ENCODE measurements around the gene SUGCT. TPM values are rescaled to one million over a fixed set of nuclear protein-coding genes. Genes with fewer than 3 reads are reported as not detected.

SUGCT gene
- polyA plus RNA-seq, 1 donor = 18.8 TPM

DNA sequence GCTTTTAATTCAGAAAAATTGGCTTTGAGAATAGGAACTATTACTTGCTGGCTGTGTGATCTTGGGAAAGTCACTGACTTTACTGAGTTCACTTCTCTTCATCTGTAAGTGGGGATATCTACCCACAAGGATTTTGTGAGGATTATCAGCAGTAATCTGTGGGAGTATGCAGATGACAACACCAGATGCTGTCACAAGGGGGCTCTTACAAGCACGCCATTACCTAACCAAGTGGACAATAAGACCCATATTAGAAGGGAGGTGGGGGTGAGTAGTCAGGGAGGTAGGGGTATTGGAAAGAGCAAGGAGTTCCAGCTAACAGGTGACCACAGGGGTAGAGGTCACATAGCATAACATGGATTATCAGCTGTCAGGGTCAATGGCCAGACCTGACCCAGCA is 569.4 kb downstream of the SUGCT start:
- no CpG with 5 or more reads among the region's 1 CpG for WGBS (ENCODE audit: insufficient coverage, low lambda C conversion rate)
- H3K36me3 ChIP-seq (ENCODE audit: control insufficient read depth, insufficient read depth, low read length) = no peaks in the 10 kb centered on the region
- no peak for DNase-seq
- H3K4me1 ChIP-seq (ENCODE audit: control insufficient read depth, insufficient read depth, low read length) = no peaks in the 10 kb centered on the region
- H3K27ac ChIP-seq (ENCODE audit: low read length) = no peak overlapping the region
- H3K27me3 ChIP-seq (ENCODE audit: control insufficient read depth, insufficient read depth, low read length) = no peaks in the 10 kb centered on the region
- H3K9me3 ChIP-seq (ENCODE audit: control insufficient read depth, low read depth, low read length) = no peaks in the 10 kb centered on the region
- H3K4me3 ChIP-seq (ENCODE audit: low read length) = no peak overlapping the region

DNA sequence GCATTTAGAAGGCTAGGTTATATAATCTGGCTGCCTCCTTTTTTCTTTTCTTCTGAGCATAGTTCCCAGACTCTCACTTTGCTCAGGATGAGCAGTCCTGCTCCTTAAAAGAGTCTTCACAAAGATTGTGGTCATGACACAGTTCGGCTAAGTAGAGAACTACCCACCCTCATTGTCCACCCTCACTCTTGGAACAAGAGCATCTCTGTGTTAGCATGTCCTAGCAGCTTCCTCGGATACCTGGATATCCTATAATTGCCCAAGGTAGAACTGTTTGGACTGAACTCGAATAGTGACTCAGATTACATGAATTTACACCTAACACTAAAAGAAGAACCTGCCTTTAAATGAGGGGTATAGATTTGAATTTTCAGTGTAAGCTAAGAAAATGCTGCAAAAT is 572.0 kb downstream of the SUGCT start:
- H3K4me3 ChIP-seq (ENCODE audit: low read length) = no peak overlapping the region
- no peaks in the 10 kb centered on the region for H3K9me3 ChIP-seq (ENCODE audit: control insufficient read depth, low read depth, low read length)
- H3K27me3 ChIP-seq (ENCODE audit: control insufficient read depth, insufficient read depth, low read length) = no peaks in the 10 kb centered on the region
- no peaks in the 10 kb centered on the region for H3K4me1 ChIP-seq (ENCODE audit: control insufficient read depth, insufficient read depth, low read length)
- DNase-seq = no peak
- WGBS (ENCODE audit: insufficient coverage, low lambda C conversion rate) = no CpG with 5 or more reads among the region's 3 CpGs
- H3K27ac ChIP-seq (ENCODE audit: low read length) = no peak overlapping the region
- H3K36me3 ChIP-seq (ENCODE audit: control insufficient read depth, insufficient read depth, low read length) = no peaks in the 10 kb centered on the region

DNA sequence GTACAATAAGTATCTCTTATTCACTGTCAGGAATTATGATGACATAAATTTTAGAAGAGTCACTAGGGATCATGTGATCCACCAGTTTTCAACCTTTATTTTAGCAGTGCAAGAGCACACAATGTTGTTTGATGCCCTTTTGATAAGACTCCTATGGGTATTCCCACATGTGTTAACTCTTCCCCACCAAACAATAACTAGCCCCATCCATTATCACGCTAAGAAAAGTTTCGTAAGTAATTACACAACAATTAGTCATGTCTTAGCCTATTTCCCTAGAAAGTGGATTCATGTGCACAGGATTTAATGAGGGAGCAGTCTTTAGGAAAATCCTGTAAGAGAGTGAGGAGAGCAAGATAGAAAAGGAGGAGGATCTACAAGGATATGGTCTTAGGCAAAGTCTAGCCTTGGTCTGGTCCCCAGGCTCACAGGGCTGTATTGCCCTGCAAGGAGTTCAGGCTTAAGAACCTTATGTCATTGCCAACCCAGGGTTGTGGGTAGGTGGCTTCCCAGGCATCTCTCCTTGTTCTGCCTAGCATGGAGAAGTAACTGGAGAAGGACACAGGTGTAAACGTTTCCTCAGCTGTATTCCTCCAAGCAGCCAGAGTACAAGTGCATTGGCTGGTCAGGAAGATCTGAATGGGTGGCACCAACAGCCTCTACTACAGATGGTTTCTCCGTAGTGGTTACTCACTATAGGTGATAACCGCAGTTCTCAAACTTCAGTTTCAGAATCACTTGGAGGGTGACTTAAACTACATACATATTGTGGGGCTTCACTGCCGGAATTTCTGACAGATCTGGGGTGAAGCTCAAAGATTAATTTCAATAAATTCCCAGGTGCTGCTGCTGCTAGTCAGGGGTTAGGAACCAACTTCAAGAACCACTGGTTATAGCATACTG is 574.5 kb downstream of the SUGCT start:
- Histone ChIP-seq H3K27me3 (ENCODE audit: control insufficient read depth, insufficient read depth, low read length) (no peaks in the 10 kb centered on the region), H3K36me3 (ENCODE audit: control insufficient read depth, insufficient read depth, low read length) (no peaks in the 10 kb centered on the region), H3K27ac (ENCODE audit: low read length) (no peak overlapping the region), H3K4me3 (ENCODE audit: low read length) (no peak overlapping the region), H3K9me3 (ENCODE audit: control insufficient read depth, low read depth, low read length) (no peaks in the 10 kb centered on the region), H3K4me1 (ENCODE audit: control insufficient read depth, insufficient read depth, low read length) (no peaks in the 10 kb centered on the region)
- 100% methylated on average over 1 of the region's 6 CpGs for WGBS (ENCODE audit: insufficient coverage, low lambda C conversion rate)
- no peak for DNase-seq

DNA sequence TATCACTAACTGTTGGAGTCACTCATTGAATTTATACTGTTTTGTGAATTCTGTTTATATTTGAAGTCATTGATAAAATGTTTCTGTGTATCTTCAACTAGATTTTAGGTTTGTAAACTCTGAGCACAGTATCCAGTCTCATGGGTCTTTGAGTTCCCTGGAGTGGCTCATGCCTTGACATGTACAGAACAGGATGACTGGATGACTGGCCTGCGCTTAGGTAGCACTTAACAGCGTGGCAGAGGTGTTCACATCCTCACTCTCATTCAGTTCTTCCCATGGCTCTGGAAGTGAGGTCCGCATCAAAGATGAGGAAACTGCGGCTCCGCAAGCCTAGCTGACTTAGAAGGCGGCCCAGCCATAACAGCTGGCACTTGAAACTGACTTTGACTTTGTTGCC is 576.9 kb downstream of the SUGCT start:
- no peak overlapping the region for H3K27ac ChIP-seq (ENCODE audit: low read length)
- H3K9me3 ChIP-seq (ENCODE audit: control insufficient read depth, low read depth, low read length) = no peaks in the 10 kb centered on the region
- H3K4me3 ChIP-seq (ENCODE audit: low read length) = no peak overlapping the region
- WGBS (ENCODE audit: insufficient coverage, low lambda C conversion rate) = no CpG with 5 or more reads among the region's 6 CpGs
- no peak for DNase-seq
- H3K27me3 ChIP-seq (ENCODE audit: control insufficient read depth, insufficient read depth, low read length) = no peaks in the 10 kb centered on the region
- H3K4me1 ChIP-seq (ENCODE audit: control insufficient read depth, insufficient read depth, low read length) = no peaks in the 10 kb centered on the region
- H3K36me3 ChIP-seq (ENCODE audit: control insufficient read depth, insufficient read depth, low read length) = no peaks in the 10 kb centered on the region

DNA sequence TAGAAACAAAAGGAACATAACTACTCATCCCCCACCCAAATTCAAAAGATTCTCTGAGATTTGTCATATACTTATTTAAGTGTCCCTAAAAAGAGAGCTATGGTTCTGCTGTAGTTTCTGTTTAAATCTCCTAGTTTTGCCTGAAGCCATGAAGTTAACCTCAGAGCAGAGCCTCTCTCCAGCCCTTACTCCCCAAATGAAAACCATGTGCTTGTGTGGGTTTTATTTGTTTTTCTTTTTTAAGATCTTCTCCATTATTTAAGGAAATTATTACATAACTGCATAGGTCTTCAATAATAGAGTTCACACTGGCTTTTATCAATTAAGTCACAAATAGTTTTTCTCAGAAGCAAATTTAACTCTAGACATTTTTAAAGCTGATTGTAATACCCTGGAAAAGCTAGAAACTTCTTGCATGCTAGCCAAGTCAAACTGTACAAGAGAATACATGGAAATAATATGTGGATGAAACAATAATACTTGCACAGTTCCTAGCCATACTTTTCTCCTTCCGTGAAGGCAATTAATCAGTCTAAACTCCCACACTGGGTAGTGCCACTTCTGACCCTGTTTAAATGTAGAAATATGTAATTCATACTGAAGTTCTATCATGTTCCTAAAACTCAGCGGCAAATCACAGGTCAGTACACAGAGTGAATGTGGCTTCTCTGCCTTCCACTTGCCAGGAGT is 579.7 kb downstream of the SUGCT start:
- Histone ChIP-seq H3K9me3 (ENCODE audit: control insufficient read depth, low read depth, low read length) (no peaks in the 10 kb centered on the region), H3K27me3 (ENCODE audit: control insufficient read depth, insufficient read depth, low read length) (no peaks in the 10 kb centered on the region), H3K4me1 (ENCODE audit: control insufficient read depth, insufficient read depth, low read length) (no peaks in the 10 kb centered on the region), H3K4me3 (ENCODE audit: low read length) (no peak overlapping the region), H3K27ac (ENCODE audit: low read length) (no peak overlapping the region), H3K36me3 (ENCODE audit: control insufficient read depth, insufficient read depth, low read length) (no peaks in the 10 kb centered on the region)
- no peak for DNase-seq
- no CpG with 5 or more reads among the region's 2 CpGs for WGBS (ENCODE audit: insufficient coverage, low lambda C conversion rate)

DNA sequence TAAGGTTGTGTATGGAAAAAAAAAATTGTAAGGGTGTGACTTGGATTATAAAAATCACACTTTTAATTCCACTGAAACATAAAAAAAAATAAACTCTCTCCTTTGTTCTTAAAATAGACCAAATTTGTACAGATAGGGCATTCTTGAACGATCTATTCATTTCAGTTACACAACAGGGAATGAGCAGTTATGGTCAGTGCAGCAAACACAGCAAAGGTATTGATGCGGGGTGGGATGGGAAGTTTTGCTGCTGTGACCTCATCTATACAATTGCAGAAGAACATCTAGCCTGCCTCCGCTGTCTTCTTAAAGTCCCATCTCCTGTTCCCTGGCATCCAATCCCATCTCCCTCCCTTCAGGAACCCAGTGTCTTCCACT is 580.2 kb downstream of the SUGCT start:
- no CpG with 5 or more reads among the region's 3 CpGs for WGBS (ENCODE audit: insufficient coverage, low lambda C conversion rate)
- Histone ChIP-seq H3K27me3 (ENCODE audit: control insufficient read depth, insufficient read depth, low read length) (no peaks in the 10 kb centered on the region), H3K9me3 (ENCODE audit: control insufficient read depth, low read depth, low read length) (no peaks in the 10 kb centered on the region), H3K4me3 (ENCODE audit: low read length) (no peak overlapping the region), H3K4me1 (ENCODE audit: control insufficient read depth, insufficient read depth, low read length) (no peaks in the 10 kb centered on the region), H3K27ac (ENCODE audit: low read length) (no peak overlapping the region), H3K36me3 (ENCODE audit: control insufficient read depth, insufficient read depth, low read length) (no peaks in the 10 kb centered on the region)
- DNase-seq = no peak

DNA sequence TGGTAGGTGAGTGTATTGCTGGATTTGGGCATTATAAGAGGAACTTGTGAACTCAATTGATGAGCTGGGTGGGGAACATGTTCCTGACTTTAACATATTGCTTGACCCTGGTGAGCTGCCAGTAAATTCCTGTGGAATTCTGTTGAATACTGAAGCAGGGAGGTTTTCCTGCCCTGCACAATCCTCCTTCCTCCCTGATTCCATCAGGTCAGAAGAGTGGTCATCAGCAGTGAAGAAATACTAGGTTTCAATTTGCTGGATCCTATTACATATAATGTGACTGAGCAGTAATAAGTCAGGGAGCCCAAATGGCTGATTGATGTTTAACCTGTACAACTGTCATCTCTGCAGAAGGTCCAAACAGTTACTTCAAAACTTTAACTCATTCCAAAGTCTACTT is 581.2 kb downstream of the SUGCT start:
- no peaks in the 10 kb centered on the region for H3K9me3 ChIP-seq (ENCODE audit: control insufficient read depth, low read depth, low read length)
- H3K27ac ChIP-seq (ENCODE audit: low read length) = no peak overlapping the region
- no peak overlapping the region for H3K4me3 ChIP-seq (ENCODE audit: low read length)
- no peaks in the 10 kb centered on the region for H3K4me1 ChIP-seq (ENCODE audit: control insufficient read depth, insufficient read depth, low read length)
- no peak for DNase-seq
- no peaks in the 10 kb centered on the region for H3K36me3 ChIP-seq (ENCODE audit: control insufficient read depth, insufficient read depth, low read length)
- H3K27me3 ChIP-seq (ENCODE audit: control insufficient read depth, insufficient read depth, low read length) = no peaks in the 10 kb centered on the region

DNA sequence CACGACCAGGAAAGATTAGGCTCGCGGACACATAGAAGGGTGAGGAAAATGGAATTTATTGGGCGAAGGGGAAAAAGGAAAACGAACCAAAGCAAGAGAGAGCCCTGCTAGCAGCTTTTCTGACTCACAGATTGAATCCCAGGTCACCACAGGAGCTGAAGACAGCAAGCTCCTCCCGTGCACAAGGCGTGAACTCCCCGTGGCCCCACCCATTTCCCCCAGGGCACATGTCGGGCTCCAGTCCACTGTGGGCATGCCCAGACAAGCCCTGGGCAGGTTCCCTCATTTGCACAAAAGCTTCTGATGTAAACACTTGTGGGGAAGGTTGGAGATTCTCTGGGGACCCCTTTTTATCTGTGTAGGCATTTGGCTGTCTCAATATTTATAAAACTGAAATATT is 582.4 kb downstream of the SUGCT start:
- WGBS (ENCODE audit: insufficient coverage, low lambda C conversion rate) = 13% methylated on average over 3 of the region's 9 CpGs
- Histone ChIP-seq H3K27ac (ENCODE audit: low read length) (no peak overlapping the region), H3K4me3 (ENCODE audit: low read length) (no peak overlapping the region), H3K9me3 (ENCODE audit: control insufficient read depth, low read depth, low read length) (no peaks in the 10 kb centered on the region), H3K36me3 (ENCODE audit: control insufficient read depth, insufficient read depth, low read length) (no peaks in the 10 kb centered on the region), H3K4me1 (ENCODE audit: control insufficient read depth, insufficient read depth, low read length) (no peaks in the 10 kb centered on the region), H3K27me3 (ENCODE audit: control insufficient read depth, insufficient read depth, low read length) (no peaks in the 10 kb centered on the region)
- DNase-seq = peak; percentile 32 to 55

DNA sequence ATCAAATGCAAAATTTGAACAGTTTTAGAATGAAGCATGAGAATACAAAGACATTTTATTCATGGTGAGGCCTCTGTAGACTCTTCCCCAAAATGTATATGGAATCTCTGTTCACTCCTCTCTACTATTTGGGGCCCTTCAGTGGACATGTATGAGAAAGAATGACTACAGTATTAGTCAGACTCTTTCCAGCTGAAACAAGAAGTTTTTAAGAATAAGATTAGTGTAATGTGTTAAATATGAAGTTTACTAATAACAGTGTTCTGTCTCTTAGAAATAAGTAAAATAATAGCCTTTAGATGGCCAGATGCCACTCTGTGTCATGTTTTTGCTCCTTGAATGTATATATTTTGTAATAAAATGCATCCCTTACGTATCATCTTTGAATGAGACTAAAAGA is 585.6 kb downstream of the SUGCT start:
- Histone ChIP-seq H3K9me3 (ENCODE audit: control insufficient read depth, low read depth, low read length) (no peaks in the 10 kb centered on the region), H3K27me3 (ENCODE audit: control insufficient read depth, insufficient read depth, low read length) (no peaks in the 10 kb centered on the region), H3K4me3 (ENCODE audit: low read length) (no peak overlapping the region), H3K36me3 (ENCODE audit: control insufficient read depth, insufficient read depth, low read length) (no peaks in the 10 kb centered on the region), H3K27ac (ENCODE audit: low read length) (no peak overlapping the region), H3K4me1 (ENCODE audit: control insufficient read depth, insufficient read depth, low read length) (no peaks in the 10 kb centered on the region)
- 100% methylated on average over 1 of the region's 1 CpG for WGBS (ENCODE audit: insufficient coverage, low lambda C conversion rate)
- DNase-seq = no peak

DNA sequence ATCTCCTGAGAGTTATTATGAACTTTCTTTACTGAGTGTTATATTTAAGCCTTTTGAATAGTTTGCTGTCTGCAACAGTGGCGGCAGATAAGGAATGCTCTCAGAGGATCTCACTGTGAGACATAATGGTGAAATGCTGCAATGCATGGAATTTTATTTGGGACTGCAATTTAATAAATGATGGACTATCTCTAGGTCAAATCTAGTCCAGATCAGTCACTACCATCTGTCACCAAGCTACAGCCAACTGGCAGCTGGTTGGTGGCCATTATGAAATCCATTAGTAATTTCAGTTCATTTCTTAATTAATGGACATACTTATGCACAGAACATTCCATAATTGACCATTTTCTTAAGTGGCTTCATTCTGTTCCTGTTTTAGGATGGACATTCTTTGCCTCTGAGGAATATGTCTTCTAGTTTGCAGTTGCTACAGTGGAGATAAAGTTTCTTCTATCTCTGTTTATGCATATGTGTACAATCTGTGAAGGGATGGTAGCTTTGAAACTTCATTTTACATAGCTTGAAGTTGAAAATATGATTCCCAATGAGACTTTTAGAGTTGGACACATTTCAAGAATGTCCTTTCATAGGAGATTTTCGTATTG is 586.6 kb downstream of the SUGCT start:
- Histone ChIP-seq H3K4me3 (ENCODE audit: low read length) (no peak overlapping the region), H3K9me3 (ENCODE audit: control insufficient read depth, low read depth, low read length) (no peaks in the 10 kb centered on the region), H3K36me3 (ENCODE audit: control insufficient read depth, insufficient read depth, low read length) (no peaks in the 10 kb centered on the region), H3K27ac (ENCODE audit: low read length) (no peak overlapping the region), H3K4me1 (ENCODE audit: control insufficient read depth, insufficient read depth, low read length) (no peaks in the 10 kb centered on the region), H3K27me3 (ENCODE audit: control insufficient read depth, insufficient read depth, low read length) (no peaks in the 10 kb centered on the region)
- no CpG with 5 or more reads among the region's 2 CpGs for WGBS (ENCODE audit: insufficient coverage, low lambda C conversion rate)
- no peak for DNase-seq
